H9 (cell line): Measurements from ENCODE around the gene FOXP4. TPM values are rescaled to one million over a fixed set of nuclear protein-coding genes. Genes with fewer than 3 reads are reported as not detected.

ENCODE experiments used
- DNase-seq: peaks from one replicate; pipeline ENCODE4 v3.0.0-alpha.2; 2017
- H2AFZ ChIP-seq: one replicate; pipeline ENCODE4 v1.6.1; 2013; ENCODE audit warnings: mild to moderate bottlenecking, low read length, control low read depth, moderate library complexity
- H2AK5ac ChIP-seq: 2 replicates; pipeline ENCODE4 v1.6.1; 2013; ENCODE audit warnings: low read length, control low read depth, mixed read lengths; ENCODE audit not compliant: insufficient read length
- H2BK120ac ChIP-seq: one replicate; pipeline ENCODE4 v1.6.1; 2013; ENCODE audit warnings: low read depth, mild to moderate bottlenecking, low read length, control low read depth, inconsistent platforms; ENCODE audit not compliant: poor library complexity, severe bottlenecking
- H2BK12ac ChIP-seq: 2 replicates; pipeline ENCODE4 v1.6.1; 2013; ENCODE audit warnings: low read length, control low read depth, mixed read lengths, low read depth; ENCODE audit not compliant: insufficient read length
- H2BK15ac ChIP-seq: 2 replicates; pipeline ENCODE4 v1.6.1; 2013; ENCODE audit warnings: low read depth, low read length, control low read depth
- H2BK20ac ChIP-seq: one replicate; pipeline ENCODE4 v1.6.1; 2013; ENCODE audit warnings: low read depth, mild to moderate bottlenecking, low read length, control low read depth, inconsistent platforms; ENCODE audit not compliant: poor library complexity, severe bottlenecking
- H2BK5ac ChIP-seq: 2 replicates; pipeline ENCODE4 v1.6.1; 2013; ENCODE audit warnings: low read length, control low read depth, mixed read lengths; ENCODE audit not compliant: insufficient read length
- H3K14ac ChIP-seq: 2 replicates; pipeline ENCODE4 v1.6.1; 2013; ENCODE audit warnings: low read length, control low read depth; ENCODE audit not compliant: insufficient read depth
- H3K18ac ChIP-seq: 2 replicates; pipeline ENCODE4 v1.6.1; 2013; ENCODE audit warnings: low read depth, mild to moderate bottlenecking, mixed read lengths, low read length, control low read depth; ENCODE audit not compliant: insufficient read length
- H3K23ac ChIP-seq: 2 replicates; pipeline ENCODE4 v1.6.1; 2013; ENCODE audit warnings: low read length, control low read depth, mixed read lengths, low read depth; ENCODE audit not compliant: insufficient read length
- H3K23me2 ChIP-seq: 2 replicates; pipeline ENCODE4 v1.6.1; 2013; ENCODE audit warnings: low read depth, mild to moderate bottlenecking, mixed read lengths, low read length, control low read depth; ENCODE audit not compliant: insufficient read length, poor library complexity, severe bottlenecking
- H3K27ac ChIP-seq: 2 replicates; pipeline ENCODE4 v1.5.1; 2013; ENCODE audit warnings: low read length, control low read depth, mixed read lengths, low read depth; ENCODE audit not compliant: insufficient read length
- H3K27me3 ChIP-seq: 2 replicates; pipeline ENCODE4 v1.6.1; 2013; ENCODE audit warnings: low read length, control low read depth, inconsistent platforms; ENCODE audit not compliant: insufficient read depth
- H3K4ac ChIP-seq: 2 replicates; pipeline ENCODE4 v1.6.1; 2013; ENCODE audit warnings: low read depth, mild to moderate bottlenecking, control low read depth, inconsistent platforms, low read length, moderate library complexity
- H3K4me1 ChIP-seq: 2 replicates; pipeline ENCODE4 v1.6.1; 2013; ENCODE audit warnings: low read length, control low read depth, inconsistent platforms; ENCODE audit not compliant: insufficient read depth
- H3K4me2 ChIP-seq: 2 replicates; pipeline ENCODE4 v1.6.1; 2013; ENCODE audit warnings: low read length, control low read depth, mixed read lengths; ENCODE audit not compliant: insufficient read length, insufficient read depth
- H3K56ac ChIP-seq: 2 replicates; pipeline ENCODE4 v1.6.1; 2013; ENCODE audit warnings: low read depth, mild to moderate bottlenecking, mixed read lengths, low read length, control low read depth; ENCODE audit not compliant: insufficient read length
- H3K79me1 ChIP-seq: 2 replicates; pipeline ENCODE4 v1.6.1; 2013; ENCODE audit warnings: low read depth, mild to moderate bottlenecking, moderate library complexity, low read length, control low read depth, inconsistent platforms; ENCODE audit not compliant: insufficient read depth, poor library complexity, severe bottlenecking
- H3K79me2 ChIP-seq: 2 replicates; pipeline ENCODE4 v1.6.1; 2013; ENCODE audit warnings: low read length, control low read depth, inconsistent platforms; ENCODE audit not compliant: insufficient read depth
- H3K9ac ChIP-seq: 2 replicates; pipeline ENCODE4 v1.6.1; 2013; ENCODE audit warnings: low read length, control low read depth, mixed read lengths; ENCODE audit not compliant: insufficient read length; ENCODE audit errors: extremely low read depth
- H3K9me3 ChIP-seq: one replicate; pipeline ENCODE4 v1.6.1; 2013; ENCODE audit warnings: low read depth, low read length, inconsistent platforms; ENCODE audit not compliant: control insufficient read depth
- H3T11ph ChIP-seq: one replicate; pipeline ENCODE4 v1.6.1; 2013; ENCODE audit warnings: mild to moderate bottlenecking, low read length, control low read depth, inconsistent platforms
- H4K20me1 ChIP-seq: one replicate; pipeline ENCODE4 v1.6.1; 2013; ENCODE audit not compliant: control insufficient read depth, insufficient read length, insufficient read depth
- H4K5ac ChIP-seq: 2 replicates; pipeline ENCODE4 v1.6.1; 2013; ENCODE audit warnings: low read depth, mild to moderate bottlenecking, mixed read lengths, low read length, control low read depth; ENCODE audit not compliant: insufficient read length
- H4K8ac ChIP-seq: replicated peaks from 2 replicates; pipeline ENCODE4 v1.6.1; 2013; ENCODE audit warnings: low read length, control low read depth, mixed read lengths, low read depth; ENCODE audit not compliant: insufficient read length
- H4K91ac ChIP-seq: 2 replicates; pipeline ENCODE4 v1.6.1; 2013; ENCODE audit warnings: low read depth, mild to moderate bottlenecking, moderate library complexity, mixed read lengths, low read length, control low read depth; ENCODE audit not compliant: insufficient read length
- H3K27ac Mint-ChIP-seq, 3 experiments: 2 replicates in 2 of 3; 3 replicates in 1 of 3; pipeline ENCODE4 v1.8.0; 2020 to 2021; ENCODE audit warnings: mixed read lengths in 3 of 3, mild to moderate bottlenecking in 1 of 3, moderate library complexity in 1 of 3
- H3K27me3 Mint-ChIP-seq: 2 replicates; pipeline ENCODE4 v1.8.0; 2021; ENCODE audit warnings: low read depth, mild to moderate bottlenecking, moderate library complexity, mixed read lengths
- H3K36me3 Mint-ChIP-seq, 3 experiments: 2 replicates in 2 of 3; 3 replicates in 1 of 3; pipeline ENCODE4 v1.8.0; 2020 to 2021; ENCODE audit warnings: low read depth in 3 of 3, mixed read lengths in 3 of 3; ENCODE audit not compliant: insufficient read depth in 1 of 3
- H3K4me1 Mint-ChIP-seq, 2 experiments: 2 replicates each; pipeline ENCODE4 v1.8.0; 2020; ENCODE audit warnings: mixed read lengths in 2 of 2
- H3K4me3 Mint-ChIP-seq, 2 experiments: 2 replicates in 1 of 2; 3 replicates in 1 of 2; pipeline ENCODE4 v1.8.0; 2020 to 2021; ENCODE audit warnings: mild to moderate bottlenecking in 2 of 2, mixed read lengths in 2 of 2, moderate library complexity in 1 of 2
- H3K9me3 Mint-ChIP-seq, 2 experiments: 2 replicates in 1 of 2; 3 replicates in 1 of 2; pipeline ENCODE4 v1.8.0; 2020; ENCODE audit warnings: mild to moderate bottlenecking in 2 of 2, mixed read lengths in 2 of 2, moderate library complexity in 1 of 2
- CTCF ChIP-seq: fragments of 200-600 bp; sonication (generic); conservative IDR thresholded peaks from 3 replicates; pipeline ENCODE4 v1.8.0; 2021; ENCODE audit warnings: antibody characterized with exemption, mild to moderate bottlenecking
- WGBS: extraction: QIAGEN DNeasy Blood & Tissue Kit; methylation state at CpG from one replicate; pipeline ENCODE4 v1.1.7; 2013; ENCODE audit warnings: missing lambda C conversion rate, low lambda C conversion rate, mixed read lengths; ENCODE audit not compliant: insufficient read length; ENCODE audit errors: extremely low coverage; 5-methylcytosine and 5-hydroxymethylcytosine counted together
- total RNA-seq: library from RNA; stranded (reverse); gene quantifications from 2 replicates; pipeline ENCODE4 v1.2.1, GENCODE V29; 2021

FOXP4 gene
- total RNA-seq, 1 experiment from 2014 or later: 18.2 TPM

DNA sequence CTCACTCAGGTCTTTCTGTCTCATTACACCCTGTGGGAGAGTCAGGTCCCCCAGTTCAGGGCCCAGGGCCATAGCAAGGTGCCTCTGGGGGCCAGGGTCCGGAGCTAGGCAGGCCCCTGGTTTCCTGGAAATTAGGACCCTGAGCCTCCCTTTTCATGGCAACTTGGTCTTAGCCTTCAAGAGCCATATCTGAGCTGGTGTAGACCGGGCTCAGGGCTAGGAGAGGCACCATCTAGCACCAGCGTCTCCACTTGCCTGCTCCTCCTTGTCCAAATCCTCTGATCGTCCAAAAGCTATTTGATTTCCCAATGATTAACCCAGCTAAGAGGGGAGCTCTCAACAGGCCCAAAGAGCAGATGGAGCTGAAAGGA, 97.7 kb downstream of the FOXP4 start:
- Histone ChIP-seq H2BK12ac (no peak overlapping the region), H3K4me2 (no peak overlapping the region), H4K20me1 (no peaks in the 10 kb centered on the region), H3K27me3 (no peaks in the 10 kb centered on the region; the same call in 1 of the 2 replicates), H3T11ph (no peak overlapping the region), H2AK5ac (no peak overlapping the region), H3K4ac (no peak overlapping the region), H3K79me2 (no peaks in the 10 kb centered on the region; the same call in 1 of the 2 replicates), H3K56ac (no peak overlapping the region), H3K18ac (no peak overlapping the region), H2BK15ac (no peak overlapping the region), H3K9ac (no peak overlapping the region), H4K5ac (no peak overlapping the region), H2BK5ac (no peak overlapping the region), H3K23ac (no peak overlapping the region), H2BK120ac (no peak overlapping the region), H2BK20ac (no peak overlapping the region), H3K9me3 (no peaks in the 10 kb centered on the region), H2AFZ (no peak overlapping the region), H3K4me1 (peaks cover 9% of the 10 kb centered on the region; the same call in 1 of the 2 replicates), H4K91ac (no peak overlapping the region), H4K8ac (no peak overlapping the region), H3K79me1 (no peaks in the 10 kb centered on the region), H3K27ac (no peak overlapping the region), H3K23me2 (peaks cover 2% of the 10 kb centered on the region), H3K14ac (no peak overlapping the region)
- TF ChIP-seq CTCF: no peak
- Mint-ChIP-seq H3K4me3 (peak overlapping the region in 1 of 2 experiments; percentile 55; a peak in 2 of 5 replicates), H3K9me3 (no peaks in the 10 kb centered on the region; a peak in 1 of 5 replicates), H3K27me3 (peaks cover 30% of the 10 kb centered on the region), H3K27ac (no peak overlapping the region; a peak in 1 of 7 replicates), H3K36me3 (peaks cover 26 to 38% (median 36%) of the 10 kb centered on the region in 3 experiments), H3K4me1 (peaks cover 55 to 62% of the 10 kb centered on the region in 2 experiments)
- DNase-seq: no peak
- WGBS: no CpG with 5 or more reads among the region's 4 CpGs
